ENCODE measurements around the gene SESTD1. TPM values are rescaled to one million over a fixed set of nuclear protein-coding genes. Genes with fewer than 3 reads are reported as not detected.

The SESTD1 gene, protein sequence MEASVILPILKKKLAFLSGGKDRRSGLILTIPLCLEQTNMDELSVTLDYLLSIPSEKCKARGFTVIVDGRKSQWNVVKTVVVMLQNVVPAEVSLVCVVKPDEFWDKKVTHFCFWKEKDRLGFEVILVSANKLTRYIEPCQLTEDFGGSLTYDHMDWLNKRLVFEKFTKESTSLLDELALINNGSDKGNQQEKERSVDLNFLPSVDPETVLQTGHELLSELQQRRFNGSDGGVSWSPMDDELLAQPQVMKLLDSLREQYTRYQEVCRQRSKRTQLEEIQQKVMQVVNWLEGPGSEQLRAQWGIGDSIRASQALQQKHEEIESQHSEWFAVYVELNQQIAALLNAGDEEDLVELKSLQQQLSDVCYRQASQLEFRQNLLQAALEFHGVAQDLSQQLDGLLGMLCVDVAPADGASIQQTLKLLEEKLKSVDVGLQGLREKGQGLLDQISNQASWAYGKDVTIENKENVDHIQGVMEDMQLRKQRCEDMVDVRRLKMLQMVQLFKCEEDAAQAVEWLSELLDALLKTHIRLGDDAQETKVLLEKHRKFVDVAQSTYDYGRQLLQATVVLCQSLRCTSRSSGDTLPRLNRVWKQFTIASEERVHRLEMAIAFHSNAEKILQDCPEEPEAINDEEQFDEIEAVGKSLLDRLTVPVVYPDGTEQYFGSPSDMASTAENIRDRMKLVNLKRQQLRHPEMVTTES
- 16.7 TPM for total RNA-seq

DNA sequence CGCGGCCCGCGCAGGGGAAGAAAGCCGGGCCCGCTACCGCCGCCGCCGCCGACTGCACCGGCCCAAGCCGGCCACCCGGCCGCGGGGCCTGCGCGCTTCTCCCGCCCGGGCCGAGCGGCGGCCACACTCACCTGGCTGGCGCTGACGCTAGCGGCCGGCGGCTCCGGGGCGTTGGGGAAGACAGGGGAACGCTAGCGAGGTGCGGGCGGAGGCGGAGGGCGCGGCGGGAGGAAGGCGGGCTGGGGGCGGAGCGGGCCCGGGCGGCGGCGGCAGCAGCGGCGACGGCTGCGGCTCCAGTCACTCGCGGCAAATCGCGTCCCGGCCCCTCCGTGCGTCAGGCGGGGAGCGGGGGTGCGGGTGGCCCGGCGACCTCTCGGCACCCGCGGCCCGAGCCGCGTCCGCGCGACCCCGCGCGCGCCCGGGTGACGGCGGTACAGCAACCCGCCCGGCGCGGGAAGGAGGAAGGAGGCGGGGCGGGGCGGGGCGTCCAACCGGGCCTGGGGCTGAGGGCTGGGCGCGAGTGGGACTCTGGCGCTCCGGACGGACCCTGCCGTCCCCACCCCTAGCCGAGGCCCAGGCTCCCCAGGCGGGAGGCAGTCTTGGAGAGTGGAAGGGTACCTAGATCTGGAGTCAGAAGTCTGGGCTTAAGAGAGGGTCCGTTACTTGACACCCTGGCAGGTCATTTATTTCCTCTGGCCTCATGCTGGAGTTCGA lies at the start of gene SESTD1:
Gene SESTD1, minus strand, starts transcription at position 465 of the 714 bp plus-strand sequence. CDS start 72,991 bp downstream, outside the sequence.
- peak; percentile 85 for ATAC-seq

DNA sequence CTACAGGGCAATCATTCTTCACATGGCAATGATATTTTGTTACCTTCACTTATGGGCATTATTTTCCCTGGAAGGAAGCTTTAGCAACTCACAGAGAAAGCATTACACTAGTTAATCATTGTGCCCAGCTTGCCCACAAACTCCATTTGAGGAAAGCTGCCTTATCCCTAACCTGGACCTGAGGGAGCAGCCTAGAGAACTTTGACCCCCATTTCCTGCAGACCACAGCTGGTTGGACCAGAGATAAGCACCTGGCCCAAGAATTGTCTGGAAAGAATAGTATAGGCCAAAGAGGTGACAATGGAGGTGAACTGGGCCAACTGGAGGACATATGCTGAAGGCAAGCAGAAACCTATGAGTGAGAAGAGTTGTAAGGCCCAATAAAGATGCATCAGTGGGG lies 48.4 kb upstream of the SESTD1 start:
- ATAC-seq, result no peak

More for the DNA sequence above, at the start of gene SESTD1:
- DNase-seq (ENCODE audit: low spot score), result peak; percentile 80

DNA sequence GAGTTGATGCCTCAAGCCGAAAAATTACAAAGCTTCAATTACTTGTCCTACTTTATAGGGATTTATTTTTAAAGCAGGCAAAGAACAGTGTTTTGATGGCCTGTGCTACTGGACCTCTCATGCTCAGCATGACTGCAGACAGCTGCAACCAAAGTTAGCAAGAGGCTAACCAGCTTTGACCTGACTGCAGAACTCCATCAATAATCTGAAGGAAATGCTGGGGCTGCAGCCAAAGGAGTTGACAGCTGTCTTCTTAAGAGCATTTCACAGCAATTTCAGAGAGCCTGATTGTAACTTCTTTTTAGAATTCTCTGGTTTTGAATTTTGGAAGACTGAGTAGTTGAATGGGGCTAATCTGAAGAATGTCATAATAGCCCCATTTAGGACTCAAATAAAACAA lies 46.5 kb upstream of the SESTD1 start:
- ATAC-seq (no peak), DNase-seq (ENCODE audit: low spot score) (no peak)

More for the DNA sequence above, 48.4 kb upstream of the SESTD1 start:
- DNase-seq (ENCODE audit: low spot score), result no peak

DNA sequence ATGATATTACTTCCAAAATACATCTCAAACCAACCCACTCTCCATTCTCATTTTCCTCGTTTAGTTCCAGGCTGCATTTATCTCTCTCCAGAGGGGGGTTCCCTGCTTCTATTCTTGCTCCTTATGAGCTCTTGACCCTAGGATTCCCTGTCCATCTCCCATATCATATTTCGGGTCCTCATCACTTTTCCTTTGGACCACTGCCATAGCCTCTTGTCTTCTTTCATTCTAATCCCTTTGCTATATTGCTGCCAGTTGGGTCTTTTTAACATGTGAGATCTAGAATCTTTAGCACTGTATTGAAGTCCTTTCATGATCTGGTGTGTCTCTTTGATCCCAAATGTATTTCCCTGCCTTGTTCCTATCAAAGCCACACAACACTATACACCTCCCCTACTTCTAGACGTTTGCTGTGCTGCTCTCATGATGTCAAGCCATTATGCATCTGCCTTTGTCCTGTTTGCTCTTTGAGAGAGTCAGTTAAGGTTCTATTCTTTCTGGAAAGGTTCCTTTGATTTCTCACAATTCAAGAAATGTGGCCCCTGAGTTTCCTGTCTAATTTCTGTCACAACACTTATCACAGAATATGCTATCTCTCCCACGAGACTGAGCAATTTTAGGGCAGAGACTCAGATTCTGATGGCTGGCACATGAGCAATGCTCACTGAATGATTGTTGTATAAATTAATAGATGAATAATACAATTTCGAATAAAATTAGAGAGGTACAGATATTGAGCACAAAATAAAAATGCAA lies 43.2 kb upstream of the SESTD1 start:
- DNase-seq (ENCODE audit: low spot score) (no peak), ATAC-seq (no peak)

DNA sequence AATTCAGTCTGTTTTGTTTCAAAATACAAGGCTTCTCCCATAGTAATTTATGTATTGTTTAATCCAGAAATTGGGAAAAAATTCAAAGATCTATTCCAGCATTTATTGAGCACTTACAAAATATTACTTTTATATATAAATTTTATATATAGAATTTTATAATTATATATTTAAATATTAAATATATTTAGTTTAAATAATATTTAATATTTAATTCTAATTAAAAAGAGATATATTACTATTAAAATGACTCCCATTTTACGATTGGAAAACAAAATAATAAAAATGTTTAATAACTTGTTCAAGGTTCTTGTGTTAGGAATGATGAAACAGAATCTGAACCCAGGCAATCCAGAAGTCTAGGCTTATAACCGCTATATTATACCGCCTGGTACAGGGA lies 40.5 kb upstream of the SESTD1 start:
- no peak for ATAC-seq
- DNase-seq (ENCODE audit: low spot score), result no peak

DNA sequence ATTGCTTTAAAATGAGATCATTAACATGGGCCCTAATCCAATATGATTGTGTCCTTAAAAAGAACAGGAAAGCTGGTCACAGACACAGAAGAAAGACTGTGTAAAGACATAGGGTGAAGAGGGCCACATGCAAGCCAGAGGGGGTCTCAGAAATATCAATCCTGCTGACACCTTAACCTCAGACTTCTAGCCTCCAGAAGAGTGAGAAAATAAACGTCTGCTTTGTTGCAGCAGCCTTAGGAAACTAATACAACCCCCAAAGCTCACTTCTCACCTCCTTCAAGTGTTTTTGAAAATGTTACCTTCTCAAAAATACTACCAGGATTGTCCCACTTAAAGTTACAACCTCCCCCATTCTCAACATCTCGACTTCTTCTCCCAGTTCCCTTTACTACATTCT lies 39.8 kb upstream of the SESTD1 start:
- ATAC-seq, result no peak
- no peak for DNase-seq (ENCODE audit: low spot score)

DNA sequence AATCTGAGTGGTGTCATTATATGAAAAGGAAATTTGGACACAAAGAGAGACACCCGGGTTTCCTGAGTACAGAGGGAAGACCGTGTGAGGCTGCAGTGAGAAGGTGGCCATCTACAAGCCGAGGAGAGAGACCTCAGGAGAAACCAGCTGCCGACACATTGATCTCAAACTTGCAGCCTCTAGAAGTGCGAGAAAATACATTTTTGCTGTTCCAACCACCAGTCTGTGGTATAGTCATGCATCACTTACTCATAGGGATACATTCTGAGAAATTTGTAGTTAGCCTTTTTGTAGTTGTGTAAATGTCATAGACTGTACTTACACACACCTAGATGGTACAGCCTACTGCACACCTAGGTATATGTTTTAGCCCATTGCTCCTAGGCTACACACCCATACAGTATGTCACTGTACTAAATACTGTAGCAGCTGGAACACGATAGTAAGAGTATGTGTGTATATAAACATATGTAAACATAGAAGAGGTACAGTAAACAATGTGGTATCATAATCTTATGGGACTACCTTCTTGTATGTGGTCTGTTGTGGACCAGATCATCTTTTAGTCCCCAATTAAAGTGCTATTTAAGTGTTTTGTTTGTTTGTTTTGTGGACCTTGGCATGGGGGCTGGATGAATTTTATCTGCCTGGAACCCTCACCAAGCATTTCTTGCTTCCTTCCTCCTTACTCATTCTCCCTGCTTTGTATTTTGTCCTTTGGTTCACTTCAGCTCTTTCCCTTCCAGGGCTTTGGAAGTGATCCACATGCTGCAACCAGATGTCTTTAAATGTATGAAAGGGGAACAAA lies 38.3 kb upstream of the SESTD1 start:
- ATAC-seq, result no peak
- DNase-seq (ENCODE audit: low spot score), result no peak

DNA sequence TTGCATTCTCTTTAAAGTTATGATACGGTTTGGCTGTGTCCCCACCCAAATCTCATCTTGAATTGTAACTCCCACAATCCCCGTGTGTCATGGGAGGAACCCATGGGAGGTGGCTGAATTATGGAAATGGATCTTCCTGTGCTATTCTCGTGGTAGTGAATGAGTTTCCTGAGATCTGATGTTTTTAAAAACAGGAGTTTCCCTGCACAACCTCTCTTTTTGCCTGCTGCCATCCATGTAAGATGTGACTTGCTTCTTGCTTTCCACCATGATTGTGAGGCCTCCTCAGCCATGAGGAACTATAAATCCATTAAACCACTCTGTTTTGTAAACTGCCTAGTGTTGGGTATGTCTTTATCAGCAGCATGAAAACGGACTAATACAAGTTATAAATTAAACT lies 37.5 kb upstream of the SESTD1 start:
- no peak for ATAC-seq

DNA sequence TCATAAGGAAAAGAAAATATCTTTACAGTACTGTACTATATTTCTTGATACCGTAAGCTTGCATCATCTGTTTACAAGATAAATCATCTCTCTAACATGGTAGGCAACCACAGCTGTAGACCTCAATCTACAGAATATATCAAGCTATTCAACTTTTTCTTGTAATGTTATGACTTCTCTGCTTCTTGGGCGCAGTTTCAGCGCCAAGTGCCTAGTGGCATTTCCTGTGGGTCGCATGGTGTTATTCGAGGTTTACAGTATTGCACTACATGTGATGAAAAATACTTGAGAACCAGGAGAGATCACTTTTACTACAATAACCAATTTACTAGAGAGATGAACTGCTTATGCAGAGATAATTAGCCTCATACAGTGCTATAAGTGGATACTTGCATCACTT lies 34.0 kb upstream of the SESTD1 start:
- no peak for ATAC-seq
- no peak for DNase-seq (ENCODE audit: low spot score)

More for the DNA sequence above, 37.5 kb upstream of the SESTD1 start:
- DNase-seq (ENCODE audit: low spot score), result no peak

DNA sequence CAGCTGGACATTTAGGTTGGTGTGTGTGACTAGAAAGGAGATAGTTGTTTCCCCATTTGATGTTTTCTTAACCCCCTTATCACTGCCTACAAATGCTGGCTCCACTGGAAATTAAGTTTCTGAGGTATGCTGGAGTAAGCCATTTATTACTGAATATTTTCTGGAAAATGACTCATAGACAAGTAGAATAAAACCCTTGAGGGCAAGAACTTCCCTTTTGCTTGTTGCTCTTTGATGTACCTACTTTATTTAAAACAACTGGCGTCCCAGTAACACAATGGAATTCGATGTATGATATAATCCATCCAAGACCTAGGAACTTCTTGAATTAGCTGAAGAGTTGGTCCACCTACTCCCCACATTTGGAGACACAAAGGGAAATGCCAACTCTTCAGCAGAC lies 33.3 kb upstream of the SESTD1 start:
- DNase-seq (ENCODE audit: low spot score), result no peak
- ATAC-seq, result no peak

DNA sequence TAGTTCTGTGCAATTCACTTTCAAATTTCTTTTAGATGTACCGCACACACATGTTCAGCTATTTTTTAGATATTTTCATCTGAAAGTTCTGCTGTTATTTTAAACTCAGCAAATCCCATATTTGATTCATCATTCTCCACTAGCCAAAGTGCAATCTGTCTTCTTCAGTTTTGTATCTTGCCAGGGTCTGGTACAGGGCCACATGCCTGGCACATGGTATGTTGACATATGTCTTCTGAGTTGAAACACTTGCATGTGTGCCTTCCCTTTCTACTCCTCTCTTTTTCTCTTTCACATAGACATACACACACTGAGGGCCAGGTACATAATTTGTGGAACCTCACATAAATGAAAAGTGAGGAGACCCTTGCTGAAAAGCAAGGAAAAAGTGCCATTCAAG lies 25.7 kb upstream of the SESTD1 start:
- ATAC-seq, result no peak
- DNase-seq (ENCODE audit: low spot score), result no peak

DNA sequence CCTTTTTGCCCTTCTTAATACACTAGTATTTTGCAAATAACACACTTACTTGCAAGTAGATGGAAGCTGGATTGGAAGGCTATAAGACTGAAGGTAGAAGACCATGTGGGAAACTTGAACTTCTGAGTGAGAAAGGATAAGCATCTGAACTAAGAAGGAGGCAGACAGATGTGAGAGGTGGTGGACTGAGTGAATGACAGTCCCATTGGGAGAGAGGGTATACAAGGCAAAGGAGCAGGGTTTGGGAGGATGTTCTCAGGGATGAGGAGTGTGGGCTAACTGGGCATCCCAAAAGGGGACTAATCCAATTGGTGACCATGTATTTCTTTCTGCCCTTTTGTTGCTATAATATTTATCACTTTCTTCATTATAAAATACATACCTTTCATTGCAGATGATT lies 20.4 kb upstream of the SESTD1 start:
- ATAC-seq, result no peak
- no peak for DNase-seq (ENCODE audit: low spot score)

DNA sequence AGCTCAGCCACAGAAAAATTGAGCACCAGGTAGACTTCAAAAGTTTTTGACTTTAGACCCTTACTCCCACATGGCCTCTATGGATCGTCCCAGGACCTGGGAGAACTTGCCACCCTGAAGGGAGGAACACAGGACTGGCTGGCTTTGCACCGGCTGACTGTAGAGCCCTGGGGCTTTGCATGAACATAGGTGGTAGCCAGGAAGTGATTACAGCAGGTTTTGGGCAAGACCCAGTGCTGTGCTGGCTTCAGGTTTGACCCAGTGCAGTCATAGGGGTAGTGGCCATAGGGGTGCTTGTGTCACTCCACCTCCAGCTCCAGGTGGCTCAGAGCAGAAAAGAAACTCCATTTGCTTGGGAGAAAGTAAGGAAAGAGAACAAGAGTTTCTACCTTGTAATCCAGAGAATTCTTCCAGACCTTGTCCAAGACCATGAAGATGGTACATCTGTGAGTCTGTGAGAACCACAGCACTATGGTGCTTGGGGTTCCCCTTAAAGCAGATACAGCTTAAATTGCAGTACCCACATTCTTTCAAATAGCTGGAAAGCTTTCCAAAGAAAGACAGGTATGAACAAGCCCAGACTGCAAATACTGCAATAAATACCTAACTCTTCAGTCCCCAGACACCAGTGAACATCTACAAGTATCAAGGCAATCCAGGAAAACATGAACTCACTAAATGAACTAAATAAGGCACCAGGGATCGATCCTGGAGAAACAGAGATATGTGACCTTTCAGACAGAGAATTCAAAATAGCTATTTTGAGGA lies 13.0 kb upstream of the SESTD1 start:
- ATAC-seq (no peak), DNase-seq (ENCODE audit: low spot score) (no peak)

DNA sequence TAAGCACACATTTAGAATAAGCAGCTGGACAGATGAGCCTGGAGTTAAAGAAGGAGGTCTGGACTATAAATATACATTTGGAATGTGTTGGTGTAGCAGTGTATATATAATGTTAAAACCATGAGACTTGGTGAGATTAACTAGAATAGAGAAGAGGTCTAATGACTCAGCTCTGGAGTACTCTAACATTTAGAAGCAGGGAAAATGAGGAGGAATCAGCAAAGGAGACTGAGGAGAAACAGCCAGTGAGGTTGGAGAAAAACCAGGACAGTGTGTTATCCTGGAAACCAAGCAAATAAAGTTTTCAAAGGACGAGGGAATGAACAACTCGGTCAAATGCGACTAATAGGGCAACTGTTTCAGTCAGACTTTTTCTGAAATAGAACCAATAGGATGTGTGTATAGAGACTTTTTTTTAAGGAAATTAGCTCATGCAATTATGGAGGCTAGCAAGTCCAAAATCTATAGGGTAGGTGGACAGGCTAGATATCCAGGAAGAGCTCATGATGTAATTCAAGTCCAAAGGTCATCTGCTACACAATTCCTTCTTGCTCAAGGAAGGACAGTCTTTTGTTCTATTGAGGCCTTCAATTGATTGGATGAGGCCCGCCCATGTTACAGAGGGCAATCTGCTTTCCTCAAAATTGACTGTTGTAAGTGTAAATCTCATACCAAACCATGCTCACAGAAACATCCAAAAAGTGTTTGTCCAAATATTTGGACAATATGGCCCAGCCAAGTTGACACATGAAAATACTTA lies 10.8 kb upstream of the SESTD1 start:
- ATAC-seq (no peak), DNase-seq (ENCODE audit: low spot score) (no peak)

DNA sequence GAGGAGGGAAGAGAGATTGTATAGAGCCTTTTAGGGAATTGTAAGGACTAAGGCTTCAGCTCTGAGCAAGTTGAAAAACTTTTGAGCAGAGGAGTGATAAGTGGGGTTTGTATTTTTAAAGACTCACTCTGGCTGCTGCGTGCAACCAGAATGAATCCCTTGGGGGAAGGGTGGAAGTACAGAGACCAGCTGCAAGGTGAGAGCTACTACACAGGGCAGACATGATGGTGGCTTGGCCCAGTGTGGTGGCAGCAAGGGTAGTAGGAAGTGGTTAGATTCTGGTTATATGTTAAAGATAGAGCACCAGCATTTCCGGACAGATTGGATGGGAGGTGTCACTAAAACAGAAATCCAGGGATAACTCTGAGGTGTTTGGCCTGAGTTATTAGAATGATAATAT lies 10.1 kb upstream of the SESTD1 start:
- DNase-seq (ENCODE audit: low spot score) (no peak), ATAC-seq (no peak)

DNA sequence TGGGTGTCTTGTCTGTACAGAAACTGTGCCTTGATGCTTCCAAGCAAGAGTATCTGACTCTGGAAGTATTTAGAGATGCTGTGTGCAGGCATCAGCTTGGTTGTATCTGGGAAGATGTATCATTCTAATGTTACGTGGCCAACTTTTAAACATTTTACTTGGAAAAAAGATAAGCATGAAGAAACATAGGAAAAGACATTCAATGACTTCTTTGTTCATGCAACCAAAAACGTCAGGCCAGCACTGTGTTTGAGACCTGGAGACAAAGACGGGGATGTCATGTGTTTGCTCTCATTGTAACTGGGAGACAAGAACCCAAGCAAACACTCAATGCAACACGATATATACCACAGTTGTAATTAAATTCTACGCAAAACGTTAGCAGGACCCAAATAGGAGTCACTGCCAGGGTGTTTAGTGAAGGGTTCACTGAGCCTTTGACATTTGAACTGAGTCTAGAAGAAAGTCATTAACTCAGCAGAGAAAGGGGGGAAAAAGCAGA lies 8.9 kb upstream of the SESTD1 start:
- no peak for DNase-seq (ENCODE audit: low spot score)

DNA sequence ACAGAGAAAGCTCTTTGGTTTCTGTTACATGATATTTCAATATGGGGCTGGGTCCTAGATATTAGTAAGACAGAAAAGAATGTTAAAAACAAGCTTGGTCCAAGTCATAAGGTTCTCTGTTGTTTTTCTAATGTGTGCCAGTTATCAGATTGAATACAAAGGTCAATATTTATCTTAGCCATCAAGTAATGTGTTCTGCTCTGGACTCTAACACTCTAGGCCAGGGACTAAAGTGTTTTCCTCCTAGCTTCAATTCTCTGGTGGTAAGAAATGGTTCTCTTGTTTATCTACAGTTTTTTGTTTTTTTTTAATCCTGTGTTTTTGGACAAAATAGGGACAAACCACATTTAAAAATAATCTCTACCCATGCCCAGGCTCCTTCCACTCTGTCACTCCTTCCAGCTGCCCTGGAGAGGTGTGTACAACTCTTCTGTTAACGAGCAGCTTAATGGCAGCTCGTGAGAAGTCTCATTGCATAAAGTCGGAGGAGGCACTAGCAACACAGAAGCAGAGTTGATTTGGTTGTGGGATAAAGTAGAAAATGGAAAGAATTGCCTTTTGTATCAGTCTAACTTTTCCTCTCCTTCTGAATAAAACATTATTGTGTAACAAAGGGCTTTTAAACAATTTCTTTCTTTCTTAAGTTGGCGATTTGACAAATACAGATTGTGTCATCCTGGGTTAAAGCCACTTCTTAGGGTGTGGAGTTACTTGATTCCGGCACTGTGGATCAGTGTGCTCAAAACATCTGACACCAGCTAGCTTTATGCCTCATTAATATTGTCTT lies 8.0 kb upstream of the SESTD1 start:
- no peak for DNase-seq (ENCODE audit: low spot score)

More for the DNA sequence above, 8.9 kb upstream of the SESTD1 start:
- ATAC-seq, result no peak

DNA sequence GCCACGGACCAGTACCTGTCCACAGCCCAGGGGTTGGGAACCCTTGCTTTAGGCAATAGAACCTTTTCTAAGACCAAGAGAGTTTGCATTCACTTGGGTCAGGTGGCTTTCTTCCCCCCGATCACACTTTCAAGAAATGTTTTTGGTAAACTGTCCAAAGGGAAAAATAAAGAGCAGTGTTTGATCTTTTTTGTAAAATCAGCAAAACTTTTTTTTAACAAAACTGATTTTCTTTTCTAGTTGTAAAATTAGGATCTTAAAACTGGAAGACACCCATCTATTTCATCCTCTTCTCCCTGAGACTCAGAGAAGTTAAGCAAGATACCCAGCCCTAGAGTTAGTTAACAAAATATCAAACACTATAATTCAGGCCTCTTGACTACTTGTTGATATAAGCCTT lies 6.1 kb upstream of the SESTD1 start:
- DNase-seq (ENCODE audit: low spot score) (no peak), ATAC-seq (no peak)

More for the DNA sequence above, 8.0 kb upstream of the SESTD1 start:
- ATAC-seq, result peak; percentile 92
